T-helper 17 cell (primary cell): ENCODE data around the gene ATP4A. TPM values are rescaled to one million over a fixed set of nuclear protein-coding genes. Genes with fewer than 3 reads are reported as not detected.

Source experiments
- ATAC-seq: fragments of 150-1000 bp; cut with Tn5 transposase; 2 replicates; pipeline ENCODE4 v1.10.0; 2021; ENCODE audit warnings: mild to moderate bottlenecking, moderate library complexity
- DNase-seq, 3 donors: peaks; one replicate each; pipeline versions ENCODE4 v3.0.0 to v3.0.0-alpha.2; 2020 to 2021
- H3K9me3 ChIP-seq: one replicate; pipeline ENCODE4 v1.7.0; 2013; ENCODE audit warnings: low read length, mild to moderate bottlenecking; ENCODE audit not compliant: control insufficient read depth, poor library complexity, severe bottlenecking
- H3K27ac Mint-ChIP-seq: one replicate; pipeline ENCODE4 v1.8.0; 2022; ENCODE audit warnings: mild to moderate bottlenecking, moderate library complexity, mixed read lengths
- H3K27me3 Mint-ChIP-seq: one replicate; pipeline ENCODE4 v1.8.0; 2022; ENCODE audit warnings: mixed read lengths
- H3K36me3 Mint-ChIP-seq: one replicate; pipeline ENCODE4 v1.8.0; 2022; ENCODE audit warnings: low read depth, mixed read lengths
- H3K4me1 Mint-ChIP-seq: one replicate; pipeline ENCODE4 v1.8.0; 2022; ENCODE audit warnings: mild to moderate bottlenecking, mixed read lengths
- H3K4me3 Mint-ChIP-seq: one replicate; pipeline ENCODE4 v1.8.0; 2022; ENCODE audit warnings: mild to moderate bottlenecking, moderate library complexity, mixed read lengths
- total RNA-seq, 4 donors: library from RNA in 2 of 4; stranded (reverse) in 2 of 4; gene quantifications; one replicate each; pipeline ENCODE4 v1.2.3 and lab custom pipeline; 2022 to 2026

ATP4A gene
- total RNA-seq, 2 donors from 2014 or later = not detected

DNA sequence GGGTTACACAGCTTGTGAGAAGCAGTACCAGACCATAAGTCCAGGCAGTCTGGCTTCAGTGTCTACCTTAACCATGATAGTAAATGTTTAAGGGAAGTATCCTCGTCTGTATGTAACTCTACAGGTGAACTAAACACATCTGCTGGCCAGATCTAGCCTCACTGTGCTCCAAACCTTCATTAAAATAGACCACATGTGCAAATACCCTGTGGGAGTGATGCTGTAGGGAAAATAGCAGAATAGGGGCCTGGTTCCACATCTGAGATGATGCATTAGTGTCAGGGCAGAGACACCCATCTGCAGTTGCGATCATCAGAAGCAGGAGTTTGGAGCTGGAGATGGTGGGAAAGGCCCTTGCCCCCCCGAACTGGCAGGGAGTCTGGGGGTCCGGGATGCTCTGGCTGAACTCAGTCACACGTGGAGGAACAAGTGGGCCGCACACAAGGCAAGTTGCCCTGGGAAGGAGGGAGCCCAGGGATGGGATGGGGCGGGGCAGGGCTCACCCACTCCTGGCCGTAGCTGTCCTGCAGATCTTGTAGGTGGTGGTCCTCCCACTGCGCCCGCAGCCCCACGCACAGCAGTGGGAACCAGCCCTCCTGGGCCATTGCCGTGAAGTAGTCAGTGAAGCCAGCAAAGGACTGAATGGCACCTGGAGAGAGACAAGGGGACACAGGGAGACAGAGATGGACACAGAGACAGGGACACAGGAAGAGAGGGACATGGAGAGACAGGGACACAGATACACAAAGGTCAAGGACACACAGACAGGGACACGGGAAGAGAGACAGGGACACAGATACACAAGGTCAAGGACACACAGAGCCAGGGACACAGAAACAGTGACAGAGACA is 10.7 kb downstream of the ATP4A start:
- Mint-ChIP-seq H3K4me3 (peak overlapping the region; percentile 31), H3K27ac (peak overlapping the region; percentile 62), H3K36me3 (peaks cover 4% of the 10 kb centered on the region), H3K4me1 (peaks cover 20% of the 10 kb centered on the region), H3K27me3 (no peaks in the 10 kb centered on the region)
- no peak for DNase-seq
- ATAC-seq = no peak
- H3K9me3 ChIP-seq = no peaks in the 10 kb centered on the region

DNA sequence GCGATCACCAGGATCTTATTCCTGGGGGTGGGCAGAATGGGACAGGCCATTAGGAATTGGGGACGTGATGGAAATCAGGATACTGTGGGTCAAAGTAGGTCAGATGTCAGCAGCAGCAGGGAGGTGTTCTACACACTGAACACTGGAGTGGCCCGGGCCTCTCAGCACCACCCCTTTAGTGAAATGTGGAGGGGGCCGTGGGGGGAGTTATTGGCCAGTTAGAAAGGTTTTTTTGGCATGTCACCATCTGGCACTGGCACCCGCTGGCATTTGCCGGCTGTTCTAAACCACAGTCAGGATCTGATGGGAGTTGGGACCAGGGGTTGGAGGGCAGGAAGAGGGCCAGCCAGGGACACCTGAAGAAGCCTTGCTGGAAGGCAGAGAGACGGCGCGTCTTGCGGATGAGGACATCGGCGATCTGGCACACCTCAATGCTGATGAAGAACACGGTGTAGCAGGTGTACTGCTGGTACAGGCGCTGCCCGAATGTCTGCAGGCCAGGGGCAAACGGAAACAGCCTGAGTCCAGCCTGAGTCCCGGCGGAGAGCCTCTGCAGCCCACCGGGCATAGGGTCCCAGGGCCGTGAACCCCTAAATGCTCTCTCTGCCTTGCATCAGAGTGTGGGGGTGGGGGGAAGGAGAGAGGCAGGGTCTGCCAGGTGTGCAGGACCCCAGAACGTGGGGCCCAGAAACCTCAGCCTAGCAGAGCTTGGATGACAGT is 12.2 kb downstream of the ATP4A start:
- H3K9me3 ChIP-seq = no peaks in the 10 kb centered on the region
- Mint-ChIP-seq H3K4me1 (peaks cover 25% of the 10 kb centered on the region), H3K36me3 (peaks cover 3% of the 10 kb centered on the region), H3K4me3 (no peak overlapping the region), H3K27ac (peak overlapping the region; percentile 21), H3K27me3 (no peaks in the 10 kb centered on the region)
- DNase-seq (no peak), ATAC-seq (no peak)

DNA sequence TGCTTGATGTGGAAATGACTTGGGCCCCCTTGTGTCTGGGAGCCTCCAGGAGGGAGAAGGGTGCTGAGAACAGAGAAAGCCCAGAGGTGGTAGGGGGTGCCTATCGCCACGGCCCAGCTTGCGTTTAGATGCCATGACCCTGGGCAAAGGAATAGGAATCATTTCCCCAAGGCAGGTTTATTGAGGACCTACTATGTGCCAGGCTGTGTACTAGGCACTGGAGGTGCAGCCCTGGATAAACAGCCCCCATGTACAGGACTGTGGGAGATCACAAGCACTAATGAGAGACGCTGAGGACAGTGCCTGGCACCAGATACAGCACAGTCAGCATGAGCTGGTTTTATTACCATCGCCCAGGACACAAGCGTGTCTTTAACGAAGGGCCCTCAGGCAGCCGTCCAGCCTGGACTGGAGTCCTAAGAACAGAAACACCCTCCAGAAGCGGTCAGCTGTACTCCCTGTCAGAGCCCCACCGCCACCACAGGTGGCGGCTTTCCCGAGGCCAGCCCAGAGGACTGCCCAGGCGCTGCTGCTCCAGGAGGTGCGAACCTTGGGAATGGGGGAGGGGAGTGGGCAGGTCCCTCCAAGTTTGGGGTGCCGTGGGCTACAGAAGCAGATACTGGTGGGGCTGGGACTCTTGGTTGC is 13.5 kb downstream of the ATP4A start:
- Mint-ChIP-seq H3K36me3 (peaks cover 3% of the 10 kb centered on the region), H3K4me3 (no peak overlapping the region), H3K4me1 (peaks cover 28% of the 10 kb centered on the region), H3K27ac (no peak overlapping the region), H3K27me3 (no peaks in the 10 kb centered on the region)
- no peak for DNase-seq
- no peaks in the 10 kb centered on the region for H3K9me3 ChIP-seq
- no peak for ATAC-seq

DNA sequence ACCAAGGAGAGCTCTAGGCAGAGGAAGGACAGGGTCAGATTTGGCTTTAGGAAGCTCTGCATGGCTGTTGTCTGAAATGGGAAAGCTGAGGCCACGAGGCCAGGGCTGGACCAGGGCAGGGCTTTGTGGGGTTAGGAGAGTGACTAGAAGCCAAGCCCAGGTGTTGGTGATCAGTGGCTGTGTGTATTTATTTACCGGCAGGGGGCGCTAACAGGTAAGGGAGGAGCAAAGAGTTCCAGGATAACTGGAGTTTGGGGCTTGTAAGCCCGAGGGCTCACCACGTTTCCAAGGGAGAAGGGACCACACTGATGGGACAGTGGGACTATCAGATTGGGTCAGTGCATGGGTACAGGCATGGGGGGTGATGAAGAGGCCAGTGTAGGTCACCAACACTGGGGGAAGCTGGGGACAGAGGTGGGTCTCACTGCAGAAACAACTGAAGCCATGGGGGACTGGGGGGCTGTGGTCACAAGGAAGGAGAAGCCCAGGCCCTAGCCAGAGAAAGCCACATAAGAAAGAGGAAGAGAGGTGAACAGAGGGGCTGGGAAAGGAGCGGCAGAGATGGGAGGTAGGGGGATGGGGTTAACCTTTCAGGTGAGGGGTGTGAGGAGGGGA is 14.2 kb downstream of the ATP4A start:
- H3K36me3 Mint-ChIP-seq = peaks cover 3% of the 10 kb centered on the region
- H3K4me1 Mint-ChIP-seq = peaks cover 34% of the 10 kb centered on the region
- H3K4me3 Mint-ChIP-seq = peak overlapping the region; percentile 68
- no peak overlapping the region for H3K27ac Mint-ChIP-seq
- H3K9me3 ChIP-seq = no peaks in the 10 kb centered on the region
- ATAC-seq (no peak), DNase-seq (peak; percentile 28 to 38 (median 31))
- no peaks in the 10 kb centered on the region for H3K27me3 Mint-ChIP-seq

DNA sequence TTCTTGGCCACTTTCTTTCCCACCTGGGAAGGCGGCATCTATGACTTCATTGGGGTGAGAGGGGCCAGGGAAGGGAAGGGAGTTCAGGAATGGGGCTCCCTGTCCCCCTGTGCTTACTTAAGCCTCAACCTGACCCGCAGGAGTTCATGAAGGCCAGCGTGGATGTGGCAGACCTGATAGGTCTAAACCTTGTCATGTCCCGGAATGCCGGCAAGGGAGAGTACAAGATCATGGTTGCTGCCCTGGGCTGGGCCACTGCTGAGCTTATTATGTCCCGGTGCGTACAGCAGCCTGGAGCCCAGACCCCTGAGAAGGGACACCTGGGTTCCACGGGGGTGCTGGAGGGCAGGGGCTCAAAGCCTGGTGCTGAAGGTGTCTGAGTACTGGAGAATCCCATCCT is 16.9 kb downstream of the ATP4A start:
- peaks cover 34% of the 10 kb centered on the region for H3K4me1 Mint-ChIP-seq
- DNase-seq = no peak
- no peak for ATAC-seq
- H3K9me3 ChIP-seq = no peaks in the 10 kb centered on the region
- no peaks in the 10 kb centered on the region for H3K27me3 Mint-ChIP-seq
- peak overlapping the region; percentile 51 for H3K27ac Mint-ChIP-seq
- H3K4me3 Mint-ChIP-seq = peak overlapping the region; percentile 96
- peaks cover 3% of the 10 kb centered on the region for H3K36me3 Mint-ChIP-seq

DNA sequence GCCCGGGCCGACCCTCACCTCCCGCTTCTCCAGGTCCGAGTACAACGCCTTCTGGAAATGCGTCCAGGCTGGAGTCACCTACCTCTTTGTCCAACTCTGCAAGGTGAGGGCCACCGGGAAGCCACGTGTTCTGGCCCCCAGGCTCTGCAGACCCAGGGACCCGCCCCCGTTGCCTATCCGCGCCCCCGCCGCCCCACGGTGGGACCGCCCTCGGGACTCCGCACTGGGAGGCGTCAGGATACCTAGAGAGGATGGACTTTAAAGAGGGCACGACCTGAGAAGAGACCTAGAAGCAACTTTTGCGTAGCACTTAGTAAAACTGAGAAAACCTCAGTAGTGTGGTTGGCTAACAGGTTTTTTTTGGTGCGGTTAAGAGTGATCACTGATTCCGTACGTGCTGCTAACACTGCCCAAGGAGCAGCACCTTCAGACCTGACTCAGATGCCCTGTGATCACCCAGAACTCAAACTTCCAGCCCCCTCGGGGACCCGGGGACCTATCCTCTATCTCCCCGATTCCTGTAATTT is 17.5 kb downstream of the ATP4A start:
- no peaks in the 10 kb centered on the region for H3K9me3 ChIP-seq
- peak overlapping the region; percentile 96 for H3K4me3 Mint-ChIP-seq
- H3K36me3 Mint-ChIP-seq = peaks cover 3% of the 10 kb centered on the region
- peak overlapping the region; percentile 51 for H3K27ac Mint-ChIP-seq
- peak; percentile 18 to 33 (median 32) for DNase-seq
- H3K4me1 Mint-ChIP-seq = peaks cover 34% of the 10 kb centered on the region
- H3K27me3 Mint-ChIP-seq = no peaks in the 10 kb centered on the region
- ATAC-seq = peak; percentile 55

DNA sequence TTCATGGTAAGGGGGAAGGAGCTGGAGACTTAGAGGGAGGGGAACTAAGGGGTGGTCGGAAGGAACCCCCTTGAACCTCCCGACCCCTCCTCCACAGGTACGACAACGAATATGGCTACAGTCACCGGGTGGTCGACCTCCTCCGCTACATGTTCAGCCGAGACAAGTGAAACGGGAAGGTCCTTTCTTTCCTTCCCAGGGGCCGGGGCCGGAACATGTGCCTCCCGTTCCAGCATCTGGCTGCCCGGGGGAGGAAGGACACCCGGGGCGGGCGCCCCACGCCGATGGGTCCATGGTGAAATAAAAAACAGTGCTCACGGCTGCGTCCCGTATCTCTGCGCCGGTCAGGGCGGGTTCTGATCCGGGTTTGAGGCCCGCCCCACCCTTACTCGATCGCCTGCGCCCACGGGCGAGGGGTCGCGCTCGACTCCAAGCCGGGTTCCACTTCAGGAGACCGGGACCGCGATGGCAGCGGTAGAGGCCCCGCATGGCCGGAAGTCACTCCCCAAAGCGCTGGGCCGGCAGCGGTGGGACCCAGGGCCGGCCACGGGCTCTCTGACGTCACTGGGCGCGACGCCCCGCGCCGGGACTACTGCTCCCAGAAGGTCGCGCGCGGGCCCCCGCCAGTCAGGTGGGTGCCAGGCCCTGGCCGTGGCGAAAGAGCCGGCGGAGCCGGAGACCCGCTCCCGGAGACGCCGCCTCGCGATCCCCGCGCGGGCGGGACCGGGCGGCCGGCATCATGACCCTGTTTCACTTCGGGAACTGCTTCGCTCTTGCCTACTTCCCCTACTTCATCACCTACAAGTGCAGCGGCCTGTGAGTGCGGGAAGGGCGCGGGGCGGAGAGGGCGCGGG is 18.2 kb downstream of the ATP4A start, which contains the start of gene TMEM147:
TSS of gene TMEM147 (plus strand) at position 626 of the 854 bp plus-strand sequence. CDS start at position 740, 114 bp downstream.
- ATAC-seq = peak; percentile 90
- Mint-ChIP-seq H3K27me3 (no peaks in the 10 kb centered on the region), H3K27ac (peak within 1 kb of the TSS; percentile 51), H3K36me3 (peaks cover 3% of the 10 kb centered on the region), H3K4me1 (peaks cover 32% of the 10 kb centered on the region), H3K4me3 (peak within 1 kb of the TSS; percentile 96)
- peak; percentile 58 to 64 (median 63) for DNase-seq
- no peaks in the 10 kb centered on the region for H3K9me3 ChIP-seq

DNA sequence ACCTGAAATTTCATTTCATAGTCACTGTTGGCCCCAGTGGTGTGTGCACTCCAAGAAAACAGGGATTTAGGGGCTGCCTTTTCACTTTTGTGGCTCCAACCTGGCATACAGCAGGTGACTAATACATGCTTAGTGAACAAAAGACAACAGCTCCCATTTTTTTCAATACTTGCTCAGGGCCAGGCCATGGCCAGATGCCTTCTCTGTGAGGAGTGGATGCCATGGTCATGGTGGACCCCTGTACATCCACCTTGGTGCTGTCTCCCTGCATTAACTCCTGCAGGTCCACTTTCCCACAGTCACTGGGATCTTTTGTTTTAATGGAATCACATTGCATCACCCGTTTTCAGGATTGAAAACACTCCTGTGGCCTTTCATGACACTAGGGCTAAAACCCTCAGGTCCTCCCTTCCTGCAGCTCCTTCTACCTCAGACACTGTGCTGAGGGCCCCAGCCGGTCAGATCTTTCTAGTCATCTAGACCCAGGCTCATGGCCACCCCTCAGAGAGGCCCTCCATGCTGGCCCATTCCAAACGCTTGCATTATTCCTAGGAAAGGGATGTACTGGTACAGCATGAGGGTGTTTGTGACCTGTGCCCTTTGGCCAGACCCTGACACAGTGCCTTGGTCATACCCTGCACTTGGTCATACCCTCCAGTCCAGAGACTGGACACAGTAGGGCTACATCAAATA is 19.2 kb downstream of the ATP4A start:
- Mint-ChIP-seq H3K4me1 (peaks cover 29% of the 10 kb centered on the region), H3K27me3 (no peaks in the 10 kb centered on the region), H3K36me3 (peaks cover 2% of the 10 kb centered on the region), H3K4me3 (peak overlapping the region; percentile 96), H3K27ac (peak overlapping the region; percentile 51)
- ATAC-seq (no peak), DNase-seq (no peak)
- no peaks in the 10 kb centered on the region for H3K9me3 ChIP-seq

DNA sequence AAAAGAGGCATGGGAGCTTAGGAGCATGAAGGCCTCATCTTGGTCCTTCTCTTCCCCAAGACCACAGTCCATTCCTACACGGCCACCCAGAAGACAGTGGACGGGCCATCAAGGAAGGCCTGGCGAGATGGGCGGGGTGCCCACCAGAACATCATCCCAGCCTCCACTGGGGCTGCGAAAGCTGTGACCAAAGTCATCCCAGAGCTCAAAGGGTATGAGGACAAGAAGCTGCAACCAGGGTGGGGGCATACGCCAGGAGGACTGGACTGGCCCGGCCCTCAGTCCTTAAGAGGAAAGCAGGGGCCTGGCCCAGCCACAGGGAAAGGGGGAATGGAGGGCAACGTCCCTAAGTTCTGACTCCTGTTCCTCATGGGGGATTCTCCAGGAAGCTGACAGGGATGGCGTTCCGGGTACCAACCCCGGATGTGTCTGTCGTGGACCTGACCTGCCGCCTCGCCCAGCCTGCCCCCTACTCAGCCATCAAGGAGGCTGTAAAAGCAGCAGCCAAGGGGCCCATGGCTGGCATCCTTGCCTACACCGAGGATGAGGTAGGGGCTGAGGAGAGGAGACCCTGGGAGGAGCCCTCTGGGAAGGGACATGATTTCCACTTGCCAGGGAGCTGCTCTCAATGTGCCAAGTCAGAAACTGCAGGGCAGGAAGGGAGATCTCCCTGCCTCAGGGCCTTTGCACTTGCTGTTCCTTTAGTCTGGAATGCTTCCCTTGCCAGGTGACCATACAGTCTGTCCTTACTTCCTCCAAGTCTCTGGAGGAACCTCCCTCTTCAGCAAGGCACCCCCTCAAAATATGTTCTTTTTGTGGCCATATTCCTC is 20.0 kb downstream of the ATP4A start:
- H3K27me3 Mint-ChIP-seq = no peaks in the 10 kb centered on the region
- ATAC-seq (no peak), DNase-seq (no peak)
- peaks cover 23% of the 10 kb centered on the region for H3K4me1 Mint-ChIP-seq
- no peak overlapping the region for H3K4me3 Mint-ChIP-seq
- H3K9me3 ChIP-seq = no peaks in the 10 kb centered on the region
- no peaks in the 10 kb centered on the region for H3K36me3 Mint-ChIP-seq
- peak overlapping the region; percentile 51 for H3K27ac Mint-ChIP-seq

DNA sequence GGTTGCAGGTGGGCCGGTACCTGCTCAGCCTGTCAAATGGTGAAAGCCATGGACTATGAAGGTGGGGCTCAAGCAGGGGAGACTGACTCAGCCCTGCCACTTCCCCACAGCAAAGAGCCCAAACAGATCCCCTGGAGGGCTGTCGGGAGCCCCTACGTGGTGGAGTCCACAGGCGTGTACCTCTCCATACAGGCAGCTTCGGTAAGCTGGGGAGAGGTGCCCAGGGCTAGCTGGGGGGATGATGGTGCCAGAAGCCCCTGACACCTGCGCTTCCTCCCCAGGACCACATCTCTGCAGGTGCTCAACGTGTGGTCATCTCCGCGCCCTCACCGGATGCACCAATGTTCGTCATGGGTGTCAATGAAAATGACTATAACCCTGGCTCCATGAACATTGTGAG is 21.2 kb downstream of the ATP4A start:
- Mint-ChIP-seq H3K4me1 (peaks cover 21% of the 10 kb centered on the region), H3K4me3 (no peak overlapping the region), H3K27ac (no peak overlapping the region), H3K27me3 (no peaks in the 10 kb centered on the region), H3K36me3 (no peaks in the 10 kb centered on the region)
- DNase-seq = no peak
- H3K9me3 ChIP-seq = no peaks in the 10 kb centered on the region
- ATAC-seq = no peak

DNA sequence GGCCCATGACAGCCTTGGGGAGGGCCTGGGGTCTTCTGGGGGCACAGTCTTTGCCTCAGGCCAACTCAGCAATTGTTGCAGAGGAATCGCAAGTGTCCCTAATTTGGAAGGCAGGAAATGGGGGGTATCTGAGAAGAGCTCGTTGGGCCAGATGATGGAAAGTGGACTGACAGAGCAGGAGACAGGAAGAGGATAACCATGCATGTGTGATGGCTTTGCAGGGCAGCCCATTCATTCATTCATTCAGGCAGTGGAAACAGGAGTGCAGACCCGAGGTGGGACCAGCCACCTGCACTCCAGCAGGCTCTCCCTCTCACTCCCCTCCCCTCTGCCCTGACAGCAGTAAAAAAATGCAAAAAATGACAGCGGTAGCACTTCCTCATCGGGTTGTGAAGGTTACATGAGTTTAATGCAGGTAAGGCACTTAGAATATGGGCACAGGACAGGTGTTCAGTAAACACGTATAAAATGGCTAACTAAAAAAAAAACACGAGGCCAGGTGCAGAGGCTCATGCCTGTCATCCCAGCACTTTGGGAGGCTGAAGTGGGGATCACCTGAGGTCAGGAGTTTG is 23.0 kb downstream of the ATP4A start:
- Mint-ChIP-seq H3K27me3 (no peaks in the 10 kb centered on the region), H3K36me3 (no peaks in the 10 kb centered on the region), H3K4me1 (peaks cover 10% of the 10 kb centered on the region), H3K4me3 (no peak overlapping the region), H3K27ac (no peak overlapping the region)
- DNase-seq (no peak), ATAC-seq (no peak)
- H3K9me3 ChIP-seq = no peaks in the 10 kb centered on the region
